Neural cell (in vitro differentiated cells): ENCODE data around the gene SMAGP. TPM values are rescaled to one million over a fixed set of nuclear protein-coding genes. Genes with fewer than 3 reads are reported as not detected.
A peak's percentile ranks its signal among the peaks of the same experiment; 100 is the strongest.
"Not testable (repeated sequence)": the region's sequence is repeated elsewhere in the genome, so short reads cannot be mapped to it uniquely, and the experiment has no call there.

ENCODE experiments used
- H2AFZ ChIP-seq: fragments of 200-600, 300-800 bp; sonication (generic), shearing (Covaris generic); 2 replicates; pipeline ENCODE4 v1.6.0; 2014; ENCODE audit warnings: low read depth, mild to moderate bottlenecking, antibody characterized with exemption, low read length, moderate library complexity
- H3F3A ChIP-seq: fragments of 200-600 bp; shearing (Covaris generic); 2 replicates; pipeline ENCODE4 v1.6.1; 2016; ENCODE audit warnings: mild to moderate bottlenecking, moderate library complexity, mixed read lengths, antibody characterized with exemption, low read length; ENCODE audit not compliant: insufficient read depth, poor library complexity, severe bottlenecking
- H3K27ac ChIP-seq: fragments of 200-600, 300-800 bp; sonication (generic), shearing (Covaris generic); 2 replicates; pipeline ENCODE4 v1.5.1; 2014; ENCODE audit warnings: mild to moderate bottlenecking, low read length, moderate library complexity
- H3K27me3 ChIP-seq: fragments of 300-800, 200-600 bp; sonication (generic), shearing (Covaris generic); 2 replicates; pipeline ENCODE4 v1.6.0; 2014; ENCODE audit warnings: mild to moderate bottlenecking, low read depth, low read length, moderate library complexity; ENCODE audit not compliant: insufficient read depth
- H3K36me3 ChIP-seq: fragments of 300-800, 200-600 bp; sonication (generic), shearing (Covaris generic); 2 replicates; pipeline ENCODE4 v1.5.1; 2014; ENCODE audit warnings: mild to moderate bottlenecking, antibody characterized with exemption, low read length, moderate library complexity; ENCODE audit not compliant: insufficient read depth
- H3K4me2 ChIP-seq: fragments of 300-800, 200-600 bp; sonication (generic), shearing (Covaris generic); 2 replicates; pipeline ENCODE4 v1.6.0; 2014; ENCODE audit warnings: mild to moderate bottlenecking, low read length
- H3K4me3 ChIP-seq: fragments of 300-800, 200-600 bp; sonication (generic), shearing (Covaris generic); 2 replicates; pipeline ENCODE4 v1.5.1; 2014; ENCODE audit warnings: mild to moderate bottlenecking, low read length, moderate library complexity
- H3K79me2 ChIP-seq: fragments of 200-600 bp; shearing (Covaris generic); replicated peaks from 2 replicates; pipeline ENCODE4 v1.6.0; 2014; ENCODE audit warnings: mild to moderate bottlenecking, low read length, moderate library complexity; ENCODE audit not compliant: insufficient read depth
- H3K9ac ChIP-seq: fragments of 300-800, 200-600 bp; sonication (generic), shearing (Covaris generic); 2 replicates; pipeline ENCODE4 v1.6.1; 2016; ENCODE audit warnings: mild to moderate bottlenecking, low read length, mixed read lengths
- H3K9me2 ChIP-seq: fragments of 200-600 bp; shearing (Covaris generic); 2 replicates; pipeline ENCODE4 v1.6.1; 2016; ENCODE audit warnings: mild to moderate bottlenecking, low read length, mixed read lengths; ENCODE audit not compliant: insufficient read depth
- H3K9me3 ChIP-seq: fragments of 200-600, 300-800 bp; sonication (generic), shearing (Covaris generic); 2 replicates; pipeline ENCODE4 v1.6.1; 2016; ENCODE audit warnings: mild to moderate bottlenecking, mixed run types, low read length, moderate library complexity, mixed read lengths
- H4K20me1 ChIP-seq: fragments of 200-600 bp; shearing (Covaris generic); 2 replicates; pipeline ENCODE4 v1.6.1; 2016; ENCODE audit warnings: mild to moderate bottlenecking, mixed run types; ENCODE audit not compliant: insufficient read depth
- CTCF ChIP-seq: fragments of 450-650 bp; IDR thresholded peaks from 2 replicates; pipeline ENCODE4 v1.5.1; 2014; ENCODE audit warnings: antibody characterized with exemption, mild to moderate bottlenecking, moderate library complexity; ENCODE audit not compliant: poor library complexity, severe bottlenecking
- EP300 ChIP-seq: fragments of 450-650 bp; conservative IDR thresholded peaks from 2 replicates; pipeline ENCODE4 v1.6.1; 2014; ENCODE audit warnings: antibody characterized with exemption, mild to moderate bottlenecking, moderate library complexity; ENCODE audit not compliant: poor library complexity, severe bottlenecking
- EZH2 ChIP-seq: fragments of 200-600, 300-800 bp; shearing (Covaris generic), sonication (generic); IDR thresholded peaks from 2 replicates; pipeline ENCODE4 v1.6.1; 2014; ENCODE audit warnings: antibody characterized with exemption, low read length, borderline replicate concordance, mild to moderate bottlenecking; ENCODE audit not compliant: insufficient read depth, poor library complexity, severe bottlenecking
- MXI1 ChIP-seq: fragments of 450-650 bp; conservative IDR thresholded peaks from 2 replicates; pipeline ENCODE4 v1.6.1; 2014; ENCODE audit warnings: antibody characterized with exemption, mild to moderate bottlenecking; ENCODE audit not compliant: poor library complexity, severe bottlenecking
- POLR2AphosphoS5 ChIP-seq: IDR thresholded peaks from 2 replicates; pipeline ENCODE4 v1.6.1; 2012
- RAD21 ChIP-seq: fragments of 450-650 bp; conservative IDR thresholded peaks from 2 replicates; pipeline ENCODE4 v1.6.1; 2014; ENCODE audit warnings: antibody characterized with exemption, mild to moderate bottlenecking, moderate library complexity
- REST ChIP-seq: IDR thresholded peaks from 2 replicates; pipeline ENCODE4 v1.6.1; 2012; ENCODE audit warnings: borderline replicate concordance
- SMC3 ChIP-seq: fragments of 450-650 bp; conservative IDR thresholded peaks from 2 replicates; pipeline ENCODE4 v1.6.1; 2014; ENCODE audit warnings: antibody characterized with exemption, mild to moderate bottlenecking, moderate library complexity; ENCODE audit not compliant: poor library complexity
- TAF1 ChIP-seq: IDR thresholded peaks from 2 replicates; pipeline ENCODE4 v1.6.1; 2012; ENCODE audit warnings: low read depth
- polyA plus RNA-seq: library from polyadenylated mRNA; depleted of rRNA; stranded (reverse); fragments of >200 nt; gene quantifications from 2 replicates; pipeline ENCODE4 v1.2.3, GENCODE V29; 2014

Gene SMAGP
- polyA plus RNA-seq, 1 donor from 2014 or later, result not detected

GRCh38 chr12:51275088-51275487 is 4.9 kb upstream of the SMAGP start:
- no peaks in the 10 kb centered on the region for H3K79me2 ChIP-seq

GRCh38 chr12:51272810-51273209 is 2.6 kb upstream of the SMAGP start:
- not testable (repeated sequence) for H3K79me2 ChIP-seq, H3K4me2 ChIP-seq, H3K27ac ChIP-seq, H2AFZ ChIP-seq, H3K9me3 ChIP-seq, H3K9ac ChIP-seq, H3F3A ChIP-seq, H4K20me1 ChIP-seq, H3K9me2 ChIP-seq, H3K36me3 ChIP-seq, H3K4me3 ChIP-seq
- H3K27me3 ChIP-seq, result peaks cover 29% of the 10 kb centered on the region

More at GRCh38 chr12:51275088-51275487, 4.9 kb upstream of the SMAGP start:
- Histone ChIP-seq H3K27me3 (peaks cover 15% of the 10 kb centered on the region), H3K9ac (no peak overlapping the region), H3K9me3 (no peaks in the 10 kb centered on the region), H3K36me3 (no peaks in the 10 kb centered on the region), H4K20me1 (no peaks in the 10 kb centered on the region), H3K4me3 (no peak overlapping the region), H3K9me2 (no peaks in the 10 kb centered on the region), H3K4me2 (no peak overlapping the region), H2AFZ (no peak overlapping the region), H3K27ac (no peak overlapping the region), H3F3A (no peaks in the 10 kb centered on the region)
- TF ChIP-seq POLR2AphosphoS5 (no peak), EZH2 (no peak), SMC3 (no peak), TAF1 (no peak), CTCF (no peak), MXI1 (no peak), RAD21 (no peak), EP300 (no peak), REST (no peak)

- H2AFZ ChIP-seq, result no peak overlapping the region
- no peaks in the 10 kb centered on the region for H3K36me3 ChIP-seq
- H3K4me2 ChIP-seq, result no peak overlapping the region
- no peaks in the 10 kb centered on the region for H4K20me1 ChIP-seq
- H3K27ac ChIP-seq, result no peak overlapping the region
- peak overlapping the region; percentile 79 for H3K4me3 ChIP-seq
- H3K9me2 ChIP-seq, result no peaks in the 10 kb centered on the region
- TF ChIP-seq SMC3, result no peak
- no peak for TF ChIP-seq REST
- no peak for TF ChIP-seq TAF1
- no peak for TF ChIP-seq MXI1
- no peak for TF ChIP-seq EP300
- TF ChIP-seq EZH2, result no peak
- TF ChIP-seq POLR2AphosphoS5, result no peak
- no peak for TF ChIP-seq RAD21
- no peak for TF ChIP-seq CTCF
- H3K27me3 ChIP-seq, result peaks cover 29% of the 10 kb centered on the region
- no peaks in the 10 kb centered on the region for H3K9me3 ChIP-seq
- H3K79me2 ChIP-seq, result no peaks in the 10 kb centered on the region
- H3F3A ChIP-seq, result no peaks in the 10 kb centered on the region
- no peak overlapping the region for H3K9ac ChIP-seq
Measured at GRCh38 chr12:51270951-51271518, 820 bp upstream of the SMAGP start.
